Natural killer cell treated with Interleukin-12 subunit alpha and Interleukin-12 subunit beta and Interleukin-15 and Interleukin-18, amount 100 ng/mL, for 72 hours (primary cell): ENCODE data around the gene MAP2K7. TPM values are rescaled to one million over a fixed set of nuclear protein-coding genes. Genes with fewer than 3 reads are reported as not detected.

Experiments
- ATAC-seq, 2 donors: fragments of 150-1000 bp; cut with Tn5 transposase in 1 of 2; sonication (Bioruptor Pico), chemical (Tn5 transposase) in 1 of 2; 2 replicates each; pipeline ENCODE4 v1.10.0; 2021
- DNase-seq: peaks from one replicate; pipeline ENCODE4 v3.0.0; 2022; ENCODE audit warnings: low spot score
- H3K27ac Mint-ChIP-seq, 2 donors: 1 replicate in 1 of 2; 2 replicates in 1 of 2; pipeline ENCODE4 v1.8.0; 2022; ENCODE audit warnings: mixed read lengths in 2 of 2, mild to moderate bottlenecking in 1 of 2, moderate library complexity in 1 of 2
- H3K27me3 Mint-ChIP-seq, 2 donors: 1 replicate in 1 of 2; 2 replicates in 1 of 2; pipeline ENCODE4 v1.8.0; 2022; ENCODE audit warnings: mixed read lengths in 2 of 2
- H3K36me3 Mint-ChIP-seq: one replicate; pipeline ENCODE4 v1.8.0; 2022; ENCODE audit warnings: mixed read lengths
- H3K4me1 Mint-ChIP-seq, 2 donors: 1 replicate in 1 of 2; 2 replicates in 1 of 2; pipeline ENCODE4 v1.8.0; 2022; ENCODE audit warnings: low read depth in 2 of 2, mixed read lengths in 2 of 2, mild to moderate bottlenecking in 1 of 2
- H3K4me3 Mint-ChIP-seq: one replicate; pipeline ENCODE4 v1.8.0; 2022; ENCODE audit warnings: mixed read lengths
- H3K9me3 Mint-ChIP-seq: 2 replicates; pipeline ENCODE4 v1.8.0; 2022; ENCODE audit warnings: mixed read lengths
- total RNA-seq, 2 donors: library from RNA; stranded (reverse); gene quantifications; one replicate each; pipeline ENCODE4 v1.2.3, GENCODE V29; 2022

MAP2K7 gene
- total RNA-seq, 2 donors from 2014 or later = 45.2 to 47.1 TPM

- H3K4me1 Mint-ChIP-seq = peaks cover 25 to 37% of the 10 kb centered on the region in 2 donors
- ATAC-seq = no peak
- no peak for DNase-seq
- no peaks in the 10 kb centered on the region for H3K9me3 Mint-ChIP-seq
- peak overlapping the region; percentile 90 for H3K4me3 Mint-ChIP-seq
- no peaks in the 10 kb centered on the region for H3K36me3 Mint-ChIP-seq
- H3K27ac Mint-ChIP-seq = peak overlapping the region; percentile 87 to 95
- H3K27me3 Mint-ChIP-seq = peaks cover 0 to under 1% of the 10 kb centered on the region in 2 donors
These were observed 857 bp upstream of the MAP2K7 start for GRCh38 chr19:7902796-7903243.

GRCh38 chr19:7904074-7905020 is 670 bp downstream of the MAP2K7 start:
- Mint-ChIP-seq H3K4me1 (peaks cover 25 to 38% of the 10 kb centered on the region in 2 donors), H3K27ac (peak overlapping the region; percentile 87 to 96), H3K9me3 (no peaks in the 10 kb centered on the region), H3K27me3 (no peaks in the 10 kb centered on the region), H3K4me3 (peak overlapping the region; percentile 94), H3K36me3 (no peaks in the 10 kb centered on the region)
- DNase-seq = peak; percentile 84
- ATAC-seq = peak; percentile 70 to 80

- Mint-ChIP-seq H3K27ac (peak overlapping the region; percentile 87 to 96), H3K36me3 (no peaks in the 10 kb centered on the region), H3K9me3 (no peaks in the 10 kb centered on the region), H3K4me3 (peak overlapping the region; percentile 94), H3K27me3 (no peaks in the 10 kb centered on the region), H3K4me1 (peaks cover 25 to 38% of the 10 kb centered on the region in 2 donors)
- DNase-seq = no peak
- ATAC-seq = no peak
These were observed 1.6 kb downstream of the MAP2K7 start for GRCh38 chr19:7905268-7905667.

- Mint-ChIP-seq H3K36me3 (no peaks in the 10 kb centered on the region), H3K27ac (peak overlapping the region; percentile 87 to 96), H3K4me3 (peak overlapping the region; percentile 94), H3K27me3 (no peaks in the 10 kb centered on the region), H3K9me3 (no peaks in the 10 kb centered on the region), H3K4me1 (peaks cover 25 to 38% of the 10 kb centered on the region in 2 donors)
- DNase-seq = no peak
- ATAC-seq = no peak
These were observed 2.2 kb downstream of the MAP2K7 start for GRCh38 chr19:7905859-7906258.

- ATAC-seq (no peak), DNase-seq (no peak)
- no peaks in the 10 kb centered on the region for H3K36me3 Mint-ChIP-seq
- H3K4me3 Mint-ChIP-seq = no peak overlapping the region
- no peak overlapping the region for H3K27ac Mint-ChIP-seq
- no peaks in the 10 kb centered on the region for H3K27me3 Mint-ChIP-seq
- no peaks in the 10 kb centered on the region for H3K9me3 Mint-ChIP-seq
- H3K4me1 Mint-ChIP-seq = peaks cover 25 to 38% of the 10 kb centered on the region in 2 donors
These were observed 3.4 kb downstream of the MAP2K7 start for GRCh38 chr19:7907122-7907521.

- Mint-ChIP-seq H3K9me3 (no peaks in the 10 kb centered on the region), H3K27ac (no peak overlapping the region), H3K4me1 (peaks cover 25 to 36% of the 10 kb centered on the region in 2 donors), H3K4me3 (no peak overlapping the region), H3K36me3 (no peaks in the 10 kb centered on the region), H3K27me3 (no peaks in the 10 kb centered on the region)
- ATAC-seq = no peak
- no peak for DNase-seq
These were observed 3.9 kb downstream of the MAP2K7 start for GRCh38 chr19:7907544-7907943.

- DNase-seq (no peak), ATAC-seq (no peak)
- Mint-ChIP-seq H3K27ac (no peak overlapping the region), H3K4me1 (peaks cover 22 to 35% of the 10 kb centered on the region in 2 donors), H3K9me3 (no peaks in the 10 kb centered on the region), H3K27me3 (no peaks in the 10 kb centered on the region), H3K36me3 (no peaks in the 10 kb centered on the region), H3K4me3 (no peak overlapping the region)
These were observed 4.5 kb downstream of the MAP2K7 start for GRCh38 chr19:7908078-7908699.

- DNase-seq (no peak), ATAC-seq (no peak)
- H3K9me3 Mint-ChIP-seq = no peaks in the 10 kb centered on the region
- H3K27me3 Mint-ChIP-seq = no peaks in the 10 kb centered on the region
- no peak overlapping the region for H3K4me3 Mint-ChIP-seq
- H3K4me1 Mint-ChIP-seq = peaks cover 17 to 31% of the 10 kb centered on the region in 2 donors
- no peaks in the 10 kb centered on the region for H3K36me3 Mint-ChIP-seq
- no peak overlapping the region for H3K27ac Mint-ChIP-seq
These were observed 5.2 kb downstream of the MAP2K7 start for GRCh38 chr19:7908742-7909461.

GRCh38 chr19:7909471-7910067 is 5.9 kb downstream of the MAP2K7 start:
- H3K36me3 Mint-ChIP-seq = no peaks in the 10 kb centered on the region
- no peaks in the 10 kb centered on the region for H3K9me3 Mint-ChIP-seq
- DNase-seq (no peak), ATAC-seq (no peak)
- H3K4me3 Mint-ChIP-seq = no peak overlapping the region
- peaks cover 15 to 29% of the 10 kb centered on the region in 2 donors for H3K4me1 Mint-ChIP-seq
- H3K27me3 Mint-ChIP-seq = no peaks in the 10 kb centered on the region
- H3K27ac Mint-ChIP-seq = no peak overlapping the region

GRCh38 chr19:7910321-7911161 is 6.9 kb downstream of the MAP2K7 start:
- Mint-ChIP-seq H3K4me3 (no peak overlapping the region), H3K36me3 (no peaks in the 10 kb centered on the region), H3K27me3 (no peaks in the 10 kb centered on the region), H3K4me1 (peaks cover 5 to 23% of the 10 kb centered on the region in 2 donors), H3K9me3 (no peaks in the 10 kb centered on the region), H3K27ac (no peak overlapping the region)
- DNase-seq (no peak), ATAC-seq (no peak)

GRCh38 chr19:7911508-7912143 is 7.9 kb downstream of the MAP2K7 start:
- H3K4me3 Mint-ChIP-seq = no peak overlapping the region
- ATAC-seq (no peak), DNase-seq (no peak)
- no peaks in the 10 kb centered on the region for H3K9me3 Mint-ChIP-seq
- H3K4me1 Mint-ChIP-seq = peaks cover 0 to 17% of the 10 kb centered on the region in 2 donors
- no peaks in the 10 kb centered on the region for H3K36me3 Mint-ChIP-seq
- H3K27ac Mint-ChIP-seq = no peak overlapping the region
- no peaks in the 10 kb centered on the region for H3K27me3 Mint-ChIP-seq

GRCh38 chr19:7912144-7912696 is 8.5 kb downstream of the MAP2K7 start:
- no peaks in the 10 kb centered on the region for H3K27me3 Mint-ChIP-seq
- no peaks in the 10 kb centered on the region for H3K36me3 Mint-ChIP-seq
- peaks cover 0 to 14% of the 10 kb centered on the region in 2 donors for H3K4me1 Mint-ChIP-seq
- ATAC-seq = no peak
- DNase-seq = no peak
- no peak overlapping the region for H3K4me3 Mint-ChIP-seq
- H3K9me3 Mint-ChIP-seq = no peaks in the 10 kb centered on the region
- no peak overlapping the region for H3K27ac Mint-ChIP-seq
